Measurements from ENCODE around the gene DLG2. TPM values are rescaled to one million over a fixed set of nuclear protein-coding genes. Genes with fewer than 3 reads are reported as not detected.

The DLG2 gene
- polyA plus RNA-seq, 1 experiment = 0.68 TPM

DNA sequence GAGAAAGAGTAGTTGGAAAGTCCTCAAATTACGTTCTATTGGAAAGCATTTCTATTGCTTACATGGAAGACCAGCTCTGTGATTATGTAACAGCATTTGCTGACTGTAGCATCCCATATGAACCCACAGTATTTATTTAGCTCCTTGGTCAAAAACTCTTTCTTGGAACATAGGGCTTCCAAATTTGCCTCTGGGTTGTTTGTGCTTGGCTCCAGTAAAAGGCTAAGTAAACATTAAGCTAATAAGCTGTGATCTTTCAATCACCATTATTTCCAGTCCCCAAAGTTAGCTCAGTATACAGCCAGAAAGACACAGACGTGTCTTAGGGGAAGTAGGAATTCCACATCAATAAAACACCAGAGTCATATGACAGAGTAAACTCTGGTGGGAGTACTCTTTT is 668.8 kb downstream of the DLG2 start:
- no peak overlapping the region for H3K4me3 ChIP-seq (ENCODE audit: low read depth, low read length)
- no peak overlapping the region for H3K27ac ChIP-seq (ENCODE audit: low read depth, low read length)
- TF ChIP-seq CTCF (IDR thresholded peaks at IDR 0.05; ENCODE audit: low read depth, low read length) = no peak
- no peaks in the 10 kb centered on the region for H3K9me3 ChIP-seq (ENCODE audit: control insufficient read depth, insufficient read depth, low read length)
- POLR2A ChIA-PET = no interaction called here
- CTCF ChIA-PET = no interaction called here
- DNase-seq (ENCODE audit: low read depth, low spot score) = no peak
- no peaks in the 10 kb centered on the region for H3K27me3 ChIP-seq (ENCODE audit: control insufficient read depth, insufficient read depth, low read length)

- POLR2A ChIA-PET = no interaction called here
- TF ChIP-seq CTCF (IDR thresholded peaks at IDR 0.05; ENCODE audit: low read depth, low read length) = no peak
- CTCF ChIA-PET = no interaction called here
- Histone ChIP-seq H3K4me3 (ENCODE audit: low read depth, low read length) (no peak overlapping the region), H3K27ac (ENCODE audit: low read depth, low read length) (no peak overlapping the region), H3K27me3 (ENCODE audit: control insufficient read depth, insufficient read depth, low read length) (no peaks in the 10 kb centered on the region), H3K9me3 (ENCODE audit: control insufficient read depth, insufficient read depth, low read length) (no peaks in the 10 kb centered on the region)
- no peak for DNase-seq (ENCODE audit: low read depth, low spot score)
These were observed 676.4 kb downstream of the DLG2 start for GRCh38 chr11:84950569-84951270.

- Histone ChIP-seq H3K4me3 (ENCODE audit: low read depth, low read length) (no peak overlapping the region), H3K27me3 (ENCODE audit: control insufficient read depth, insufficient read depth, low read length) (no peaks in the 10 kb centered on the region), H3K9me3 (ENCODE audit: control insufficient read depth, insufficient read depth, low read length) (no peaks in the 10 kb centered on the region; the same call in 1 of the 2 replicates), H3K27ac (ENCODE audit: low read depth, low read length) (no peak overlapping the region)
- ChIA-PET POLR2A (no interaction called here), CTCF (no interaction called here)
- DNase-seq (ENCODE audit: low read depth, low spot score) = no peak
- TF ChIP-seq CTCF (IDR thresholded peaks at IDR 0.05; ENCODE audit: low read depth, low read length) = no peak
These were observed 679.1 kb downstream of the DLG2 start for GRCh38 chr11:84947970-84948580.

- CTCF ChIA-PET = no interaction called here
- TF ChIP-seq CTCF (IDR thresholded peaks at IDR 0.05; ENCODE audit: low read depth, low read length) = no peak
- no peaks in the 10 kb centered on the region; the same call in 1 of the 2 replicates for H3K9me3 ChIP-seq (ENCODE audit: control insufficient read depth, insufficient read depth, low read length)
- H3K27ac ChIP-seq (ENCODE audit: low read depth, low read length) = no peak overlapping the region
- H3K27me3 ChIP-seq (ENCODE audit: control insufficient read depth, insufficient read depth, low read length) = no peaks in the 10 kb centered on the region
- no peak for DNase-seq (ENCODE audit: low read depth, low spot score)
- H3K4me3 ChIP-seq (ENCODE audit: low read depth, low read length) = no peak overlapping the region
- POLR2A ChIA-PET = no interaction called here
These were observed 680.1 kb downstream of the DLG2 start for GRCh38 chr11:84947070-84947469.

DNA sequence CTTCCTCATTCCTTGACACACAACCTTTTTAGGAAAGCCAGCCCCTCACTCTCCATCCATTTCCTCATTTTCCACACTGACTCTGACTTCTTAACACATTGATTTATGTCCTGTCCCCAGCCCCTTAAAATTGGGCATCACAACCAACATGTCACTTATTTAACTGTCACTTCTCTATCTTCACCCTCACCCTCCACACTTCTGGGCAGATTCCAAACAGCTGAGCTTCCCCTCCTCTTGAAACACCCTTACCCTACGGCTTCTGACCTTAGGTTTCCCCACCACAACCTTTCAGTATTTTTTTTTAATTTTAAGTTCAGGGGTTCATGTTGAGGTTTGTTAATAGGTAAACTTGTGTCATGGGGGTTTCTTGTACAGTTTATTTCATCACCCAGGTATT is 696.3 kb downstream of the DLG2 start:
- ChIA-PET CTCF (no interaction called here), POLR2A (no interaction called here)
- no peaks in the 10 kb centered on the region for H3K9me3 ChIP-seq (ENCODE audit: control insufficient read depth, insufficient read depth, low read length)
- H3K27ac ChIP-seq (ENCODE audit: low read depth, low read length) = no peak overlapping the region
- no peak for DNase-seq (ENCODE audit: low read depth, low spot score)
- no peaks in the 10 kb centered on the region for H3K27me3 ChIP-seq (ENCODE audit: control insufficient read depth, insufficient read depth, low read length)
- no peak overlapping the region for H3K4me3 ChIP-seq (ENCODE audit: low read depth, low read length)
- TF ChIP-seq CTCF (IDR thresholded peaks at IDR 0.05; ENCODE audit: low read depth, low read length) = no peak
